ENCODE data around the gene MED12. TPM values are rescaled to one million over a fixed set of nuclear protein-coding genes. Genes with fewer than 3 reads are reported as not detected.
A peak's percentile ranks its signal among the peaks of the same experiment; 100 is the strongest.
"Not testable (repeated sequence)": the region's sequence is repeated elsewhere in the genome, so short reads cannot be mapped to it uniquely, and the experiment has no call there.

The MED12 gene
- total RNA-seq, 1 donor from 2014 or later: 39.7 TPM

DNA sequence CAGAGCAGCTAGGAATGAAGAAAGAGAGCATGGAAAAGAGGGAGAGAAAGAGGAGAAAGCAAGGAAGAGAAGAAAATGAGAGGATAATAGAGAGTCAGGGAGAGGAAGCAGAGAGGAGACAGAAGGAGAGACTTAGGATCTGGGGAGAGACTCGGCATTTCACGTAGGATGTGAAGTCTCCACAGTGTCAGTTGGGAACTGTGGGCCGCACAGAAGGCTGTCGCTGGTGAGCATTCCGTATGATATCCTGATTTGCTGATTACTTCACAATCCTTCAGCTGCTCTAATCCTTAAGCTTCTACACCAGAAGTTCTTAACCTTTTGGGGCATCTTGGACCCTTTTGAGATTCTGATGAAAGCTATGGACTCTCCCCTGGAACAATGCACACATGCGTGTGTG, 40.2 kb downstream of the MED12 start:
- DNase-seq (ENCODE audit: extremely low read depth, low read depth, low spot score): no peak

DNA sequence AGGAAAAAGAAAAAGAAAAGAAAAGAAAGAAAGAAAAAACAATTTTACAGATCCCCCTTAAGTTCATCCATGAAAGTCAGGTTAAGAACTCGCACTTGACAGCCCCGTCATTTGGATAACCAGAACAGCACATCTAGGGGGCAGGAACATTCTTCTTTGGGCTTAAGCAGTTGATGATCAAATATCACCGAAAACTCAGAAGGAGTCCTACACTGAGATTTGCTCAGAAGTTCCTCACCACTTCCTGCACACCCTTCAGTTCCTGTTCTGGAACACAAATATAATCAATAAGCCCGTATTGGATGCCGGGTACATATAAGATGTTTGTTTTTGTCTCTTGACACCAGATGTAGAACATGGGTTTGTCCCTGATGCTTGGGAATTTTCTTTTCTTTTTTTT, 40.9 kb downstream of the MED12 start:
- no peak for DNase-seq (ENCODE audit: extremely low read depth, low read depth, low spot score)

DNA sequence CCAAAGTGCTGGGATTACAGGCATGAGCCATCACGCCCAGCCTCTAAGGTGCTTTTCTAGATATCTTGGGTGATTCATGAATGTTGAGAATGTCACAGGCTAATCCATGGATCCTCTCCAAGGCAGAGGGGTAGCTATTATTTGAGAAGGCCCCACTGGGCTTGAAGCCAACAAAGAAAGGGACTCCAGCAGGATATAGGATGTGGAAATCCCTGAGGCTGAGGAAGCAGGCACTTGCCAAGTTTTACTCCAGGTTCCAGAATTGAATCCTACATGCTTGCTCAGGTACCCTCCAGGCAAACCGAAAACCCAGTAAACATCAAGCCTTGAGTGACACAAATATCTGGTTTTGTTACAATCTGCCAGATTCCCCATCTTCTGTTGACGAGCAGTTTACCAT, 42.1 kb downstream of the MED12 start:
- DNase-seq (ENCODE audit: extremely low read depth, low read depth, low spot score): no peak

DNA sequence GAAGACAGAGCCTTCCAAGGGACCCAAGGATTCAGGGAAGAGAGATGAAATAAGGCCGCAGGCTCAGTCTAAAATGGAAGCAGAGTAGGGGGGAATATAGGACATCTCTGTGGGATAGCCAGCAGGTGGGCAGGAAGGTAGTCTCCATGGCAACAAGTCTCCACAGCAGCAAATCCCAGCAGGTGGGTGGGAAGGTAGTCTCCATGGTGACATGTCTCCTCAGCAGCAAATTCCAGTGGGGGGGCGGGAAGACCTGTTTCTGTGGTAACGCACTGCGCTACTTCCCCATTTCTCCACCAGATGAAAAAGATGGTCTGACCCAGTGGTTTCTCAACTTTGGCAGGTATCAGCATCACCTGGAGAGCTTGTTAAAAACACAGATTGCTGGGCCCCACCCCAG, 44.6 kb downstream of the MED12 start:
- DNase-seq (ENCODE audit: extremely low read depth, low read depth, low spot score): no peak

DNA sequence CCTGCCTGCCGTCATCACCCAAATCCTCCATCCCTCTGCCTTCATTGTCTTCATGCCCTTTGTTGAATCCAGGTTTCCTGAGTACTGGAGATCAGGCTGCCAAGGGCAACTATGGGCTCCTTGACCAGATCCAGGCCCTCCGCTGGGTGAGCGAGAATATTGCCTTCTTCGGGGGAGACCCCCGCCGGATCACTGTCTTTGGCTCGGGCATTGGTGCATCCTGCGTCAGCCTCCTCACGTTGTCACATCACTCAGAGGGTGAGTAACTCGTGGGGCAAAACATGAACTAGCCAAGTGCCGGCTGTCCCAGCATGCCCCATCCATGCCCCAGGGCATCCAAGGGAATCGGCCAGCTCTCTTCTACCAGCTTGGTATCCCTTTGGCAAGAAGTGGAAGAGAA, 45.7 kb downstream of the MED12 start:
- no peak for DNase-seq (ENCODE audit: extremely low read depth, low read depth, low spot score)

DNA sequence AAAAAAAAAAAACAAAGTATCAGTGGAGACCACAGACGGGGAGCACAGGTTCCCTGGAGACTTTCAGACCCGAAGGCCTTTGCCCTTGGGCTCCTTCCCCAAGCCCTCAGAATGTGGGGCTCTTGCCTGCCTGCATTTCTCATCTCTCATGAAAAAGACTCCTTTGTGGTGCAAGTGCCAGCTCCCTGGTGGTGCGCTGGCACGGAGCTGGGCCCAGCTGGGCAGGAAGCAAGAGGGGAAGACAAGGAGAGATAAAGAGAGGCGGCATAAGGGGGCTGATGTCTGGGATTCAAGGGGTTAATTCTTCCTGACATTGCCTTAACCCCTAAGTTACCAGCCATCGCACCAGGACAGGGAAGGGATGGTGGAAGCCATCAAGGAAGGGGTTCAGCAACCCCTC, 48.1 kb downstream of the MED12 start:
- DNase-seq (ENCODE audit: extremely low read depth, low read depth, low spot score): no peak

DNA sequence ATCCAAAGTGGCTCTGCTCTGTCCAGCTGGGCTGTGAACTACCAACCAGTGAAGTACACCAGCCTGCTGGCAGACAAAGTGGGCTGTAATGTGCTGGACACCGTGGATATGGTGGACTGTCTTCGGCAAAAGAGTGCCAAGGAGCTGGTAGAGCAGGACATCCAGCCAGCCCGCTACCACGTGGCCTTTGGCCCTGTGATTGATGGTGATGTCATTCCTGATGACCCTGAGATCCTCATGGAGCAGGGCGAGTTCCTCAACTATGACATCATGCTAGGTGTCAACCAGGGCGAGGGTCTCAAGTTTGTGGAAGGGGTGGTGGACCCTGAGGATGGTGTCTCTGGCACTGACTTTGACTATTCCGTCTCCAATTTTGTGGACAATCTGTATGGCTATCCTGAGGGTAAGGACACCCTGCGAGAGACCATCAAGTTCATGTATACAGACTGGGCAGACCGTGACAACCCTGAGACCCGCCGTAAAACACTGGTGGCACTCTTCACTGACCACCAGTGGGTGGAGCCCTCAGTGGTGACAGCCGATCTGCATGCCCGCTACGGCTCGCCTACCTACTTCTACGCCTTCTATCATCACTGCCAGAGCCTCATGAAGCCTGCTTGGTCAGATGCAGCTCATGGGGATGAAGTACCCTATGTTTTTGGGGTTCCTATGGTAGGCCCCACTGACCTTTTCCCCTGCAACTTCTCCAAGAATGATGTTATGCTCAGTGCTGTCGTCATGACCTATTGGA, 48.8 kb downstream of the MED12 start:
- DNase-seq (ENCODE audit: extremely low read depth, low read depth, low spot score): no peak

DNA sequence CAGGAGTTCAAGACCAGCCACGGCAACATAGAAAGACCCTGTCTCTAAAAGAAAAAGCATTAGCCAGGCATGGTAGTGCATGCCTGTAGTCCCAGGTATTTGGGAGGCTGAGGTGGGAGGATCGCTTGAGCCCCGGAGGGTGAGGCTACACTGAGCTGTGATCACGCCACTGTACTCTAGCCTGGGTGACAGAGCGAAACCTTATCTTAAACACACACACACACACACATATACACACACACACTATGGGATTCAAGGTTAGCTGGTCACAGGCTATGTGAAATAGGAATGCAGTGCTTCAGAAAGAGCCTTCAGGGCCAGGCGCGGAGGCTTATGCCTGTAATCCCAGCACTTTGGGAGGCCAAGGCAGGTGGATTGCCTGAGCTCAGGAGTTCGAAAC, 49.7 kb downstream of the MED12 start:
- DNase-seq (ENCODE audit: extremely low read depth, low read depth, low spot score): no peak

DNA sequence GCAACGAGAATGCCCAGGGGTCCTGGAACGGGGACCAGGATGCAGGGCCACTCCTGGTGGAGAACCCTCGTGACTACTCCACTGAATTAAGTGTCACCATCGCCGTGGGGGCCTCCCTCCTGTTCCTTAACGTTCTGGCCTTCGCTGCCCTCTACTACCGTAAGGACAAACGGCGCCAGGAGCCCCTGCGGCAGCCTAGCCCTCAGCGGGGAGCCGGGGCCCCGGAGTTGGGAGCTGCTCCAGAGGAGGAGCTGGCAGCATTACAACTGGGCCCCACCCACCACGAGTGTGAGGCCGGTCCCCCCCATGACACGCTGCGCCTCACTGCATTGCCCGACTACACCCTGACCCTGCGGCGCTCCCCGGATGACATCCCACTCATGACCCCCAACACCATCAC, 51.2 kb downstream of the MED12 start:
- DNase-seq (ENCODE audit: extremely low read depth, low read depth, low spot score): no peak

DNA sequence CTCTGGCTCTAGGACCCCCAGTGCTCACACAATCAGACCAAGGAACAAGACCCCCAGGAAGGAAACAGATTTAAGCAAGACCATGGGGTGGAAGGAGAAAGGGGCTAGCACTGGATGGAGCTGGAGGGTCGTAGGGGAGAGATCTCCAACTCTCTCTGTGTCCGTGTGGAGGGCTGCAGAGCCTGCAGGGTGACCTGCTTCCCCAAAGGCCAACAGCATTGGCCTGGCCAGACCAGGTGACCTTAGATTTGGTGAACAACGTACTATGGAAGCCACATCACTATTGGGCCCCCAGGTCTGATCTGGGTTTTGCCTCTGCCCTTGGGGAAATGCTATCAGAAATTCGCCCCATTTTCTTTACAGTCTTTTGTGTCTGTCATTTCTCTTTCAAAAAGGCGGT, 52.3 kb downstream of the MED12 start:
- no peak for DNase-seq (ENCODE audit: extremely low read depth, low read depth, low spot score)

DNA sequence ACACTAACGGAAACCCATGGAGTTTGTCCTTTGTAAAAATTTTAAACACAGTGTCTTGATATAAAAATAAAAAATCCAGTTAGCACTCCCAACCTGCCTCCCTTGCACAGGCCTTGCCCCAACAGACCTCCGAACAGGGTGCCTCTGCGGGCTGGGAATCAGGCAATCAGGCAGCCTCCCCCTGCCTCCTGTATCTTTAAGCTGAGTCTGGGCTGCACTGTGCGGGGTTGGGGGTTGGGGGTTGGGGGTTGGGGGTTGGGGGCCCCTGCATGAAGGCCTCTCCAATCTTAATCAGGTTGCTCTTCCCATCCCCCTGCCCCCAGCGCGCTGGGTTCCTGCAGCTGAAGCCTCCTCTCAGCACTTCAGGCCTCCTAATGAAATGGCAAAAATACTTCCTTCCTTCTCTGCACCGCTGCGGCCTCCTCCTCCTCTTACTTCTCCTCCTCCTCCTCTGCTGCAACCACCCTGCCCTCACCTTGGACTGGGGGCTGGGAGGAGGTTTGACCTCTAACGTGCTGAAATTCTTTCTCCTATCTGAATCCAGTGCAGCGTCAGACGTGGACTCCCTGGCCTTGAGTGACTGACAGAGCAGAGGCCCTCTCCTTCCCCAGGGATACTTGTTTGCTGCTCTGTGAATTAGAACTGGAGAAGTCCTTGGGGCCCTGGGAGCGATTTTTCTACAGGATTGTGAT, 52.9 kb downstream of the MED12 start:
- no peak for DNase-seq (ENCODE audit: extremely low read depth, low read depth, low spot score)

DNA sequence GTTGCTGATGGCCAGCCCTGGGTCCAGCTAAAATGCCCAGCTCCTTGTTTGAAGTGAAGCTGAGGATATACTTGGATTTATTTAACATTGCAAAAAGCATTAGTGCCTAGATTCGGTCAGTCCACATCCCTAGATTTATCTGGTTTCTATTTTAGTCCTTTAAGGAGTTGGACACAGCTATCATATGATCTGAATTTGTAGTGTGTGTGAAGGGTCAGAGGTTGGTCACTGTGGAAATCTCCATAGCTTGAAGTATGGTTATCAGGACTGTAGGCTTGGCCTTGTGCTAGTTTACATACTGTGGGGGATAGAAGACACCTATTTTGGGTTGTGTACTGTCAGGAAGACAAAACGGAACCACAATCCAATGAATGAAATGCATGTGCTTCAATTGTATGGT, 55.0 kb downstream of the MED12 start:
- DNase-seq (ENCODE audit: extremely low read depth, low read depth, low spot score): no peak

DNA sequence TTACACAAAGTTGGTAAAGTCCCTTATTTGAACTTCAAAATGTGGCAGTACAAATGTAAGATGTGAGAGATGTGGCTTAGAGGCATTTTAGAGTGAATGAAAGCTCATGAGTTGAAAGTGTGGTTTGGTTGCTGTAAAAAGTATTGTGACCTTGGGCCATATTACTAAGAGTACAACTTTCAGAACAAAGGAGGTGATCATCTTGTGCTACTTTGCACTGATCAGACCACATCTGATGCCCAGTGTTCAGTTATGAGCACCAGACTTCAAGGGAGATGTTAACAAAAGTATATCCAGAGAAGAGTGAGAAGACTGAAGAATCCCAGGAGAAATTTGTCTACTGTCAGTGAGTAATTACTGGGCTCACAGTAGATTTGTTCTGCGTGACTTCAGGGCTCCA, 56.4 kb downstream of the MED12 start:
- DNase-seq (ENCODE audit: extremely low read depth, low read depth, low spot score): no peak

DNA sequence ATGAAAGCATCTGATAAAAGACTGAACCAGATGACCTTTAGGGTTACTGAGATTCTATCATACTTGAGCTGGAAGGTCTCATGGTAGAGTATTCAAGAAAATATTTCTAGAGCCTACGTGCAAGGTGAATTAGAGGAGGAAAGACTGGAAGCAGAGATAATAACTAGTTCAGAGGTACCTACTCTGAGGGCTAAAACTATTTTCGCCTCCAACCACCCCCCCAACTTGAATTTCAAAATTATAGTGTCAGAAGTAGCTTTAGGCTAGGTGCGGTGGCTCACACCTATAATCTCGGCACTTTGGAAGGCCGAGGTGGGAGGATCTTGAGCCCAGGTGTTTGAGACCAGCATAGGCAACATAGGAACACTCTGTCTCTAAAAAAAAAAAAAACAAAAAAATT, 57.1 kb downstream of the MED12 start:
- DNase-seq (ENCODE audit: extremely low read depth, low read depth, low spot score): no peak

DNA sequence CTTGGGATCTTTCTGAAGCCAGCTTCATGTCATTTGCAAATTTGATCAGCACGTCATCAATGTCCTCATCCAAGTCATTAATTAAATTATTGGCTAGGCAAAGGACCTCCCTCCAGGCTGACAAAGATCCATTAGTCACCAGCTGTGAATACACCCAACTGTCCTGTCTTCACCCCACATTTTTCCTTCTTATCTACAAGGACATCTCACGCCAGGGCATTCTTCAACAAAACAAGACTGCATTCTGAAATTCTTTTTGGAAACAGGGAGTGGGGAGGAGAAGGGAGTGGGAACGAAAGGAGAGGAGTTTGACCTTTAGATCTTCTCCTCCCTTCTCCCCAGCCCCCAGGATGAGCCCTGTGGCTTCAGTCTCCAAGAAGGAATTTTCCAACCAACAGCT, 58.9 kb downstream of the MED12 start:
- no peak for DNase-seq (ENCODE audit: extremely low read depth, low read depth, low spot score)

DNA sequence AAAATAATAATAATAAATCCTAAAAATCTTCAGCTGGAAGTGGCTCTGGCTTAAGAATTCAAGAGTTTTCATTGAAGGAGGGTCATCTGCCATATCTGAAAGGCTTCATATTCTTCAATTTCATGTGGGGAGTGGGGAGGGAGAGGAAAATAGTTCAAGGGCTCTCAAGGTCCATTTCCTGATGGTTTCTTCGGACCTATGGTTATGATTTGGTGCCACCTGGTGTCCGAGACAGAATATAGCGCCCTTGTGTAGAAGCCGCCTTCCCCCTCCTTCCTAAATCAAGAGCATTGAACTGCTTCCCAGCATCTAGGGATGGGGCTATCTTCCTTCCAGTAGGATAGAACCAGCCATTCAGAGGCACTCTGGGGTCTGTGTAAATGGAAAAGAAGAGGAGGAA, 60.5 kb downstream of the MED12 start:
- peak; percentile 39 for DNase-seq (ENCODE audit: extremely low read depth, low read depth, low spot score)

DNA sequence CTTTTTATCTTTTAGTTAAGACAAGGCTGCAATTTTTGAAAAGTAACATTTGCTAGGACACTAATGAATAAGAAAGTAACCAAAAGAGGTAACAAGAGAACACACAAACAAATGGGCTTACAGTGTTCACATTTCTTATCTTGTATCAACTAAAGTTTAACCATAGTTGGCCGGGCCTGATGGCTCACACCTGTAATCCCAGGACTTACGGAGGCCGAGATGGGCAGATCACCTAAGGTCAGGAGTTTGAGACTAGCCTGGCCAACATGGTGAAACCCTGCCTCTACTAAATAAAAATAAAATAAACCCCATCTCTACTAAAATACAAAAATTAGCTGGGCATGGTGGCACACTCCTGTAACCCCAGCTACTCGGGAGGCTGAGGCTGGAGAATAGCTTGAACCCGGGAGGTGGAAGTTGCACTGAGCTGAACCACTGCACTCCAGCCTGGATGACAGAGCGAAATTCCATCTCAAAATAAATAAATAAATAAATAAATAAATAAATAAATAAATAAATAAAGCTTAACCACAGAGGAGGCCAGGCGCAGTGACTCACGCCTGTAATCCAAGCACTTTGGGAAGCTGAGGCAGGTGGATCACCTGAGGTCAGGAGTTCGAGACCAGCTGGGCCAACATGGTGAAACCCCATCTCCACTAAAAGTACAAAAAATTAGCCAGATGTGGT, 62.3 kb downstream of the MED12 start:
- DNase-seq (ENCODE audit: extremely low read depth, low read depth, low spot score): not testable (repeated sequence)

DNA sequence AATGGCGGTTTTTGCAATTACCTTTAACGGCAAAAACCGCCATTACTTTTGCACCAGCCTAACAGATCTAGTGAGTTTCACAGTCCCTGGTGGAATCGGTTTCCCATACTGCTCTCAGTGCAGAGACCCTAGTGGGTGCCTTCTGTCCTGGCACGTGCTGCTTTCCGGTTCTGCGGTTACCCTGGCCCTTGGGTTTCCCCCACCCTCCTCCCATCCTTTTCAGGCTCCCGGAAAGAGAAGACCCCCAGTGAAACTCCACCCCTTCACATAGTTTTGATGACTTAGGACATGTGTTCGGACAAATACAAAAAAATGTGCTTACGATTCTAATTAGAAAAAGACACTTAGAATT, 63.1 kb downstream of the MED12 start:
- DNase-seq (ENCODE audit: extremely low read depth, low read depth, low spot score): no peak

DNA sequence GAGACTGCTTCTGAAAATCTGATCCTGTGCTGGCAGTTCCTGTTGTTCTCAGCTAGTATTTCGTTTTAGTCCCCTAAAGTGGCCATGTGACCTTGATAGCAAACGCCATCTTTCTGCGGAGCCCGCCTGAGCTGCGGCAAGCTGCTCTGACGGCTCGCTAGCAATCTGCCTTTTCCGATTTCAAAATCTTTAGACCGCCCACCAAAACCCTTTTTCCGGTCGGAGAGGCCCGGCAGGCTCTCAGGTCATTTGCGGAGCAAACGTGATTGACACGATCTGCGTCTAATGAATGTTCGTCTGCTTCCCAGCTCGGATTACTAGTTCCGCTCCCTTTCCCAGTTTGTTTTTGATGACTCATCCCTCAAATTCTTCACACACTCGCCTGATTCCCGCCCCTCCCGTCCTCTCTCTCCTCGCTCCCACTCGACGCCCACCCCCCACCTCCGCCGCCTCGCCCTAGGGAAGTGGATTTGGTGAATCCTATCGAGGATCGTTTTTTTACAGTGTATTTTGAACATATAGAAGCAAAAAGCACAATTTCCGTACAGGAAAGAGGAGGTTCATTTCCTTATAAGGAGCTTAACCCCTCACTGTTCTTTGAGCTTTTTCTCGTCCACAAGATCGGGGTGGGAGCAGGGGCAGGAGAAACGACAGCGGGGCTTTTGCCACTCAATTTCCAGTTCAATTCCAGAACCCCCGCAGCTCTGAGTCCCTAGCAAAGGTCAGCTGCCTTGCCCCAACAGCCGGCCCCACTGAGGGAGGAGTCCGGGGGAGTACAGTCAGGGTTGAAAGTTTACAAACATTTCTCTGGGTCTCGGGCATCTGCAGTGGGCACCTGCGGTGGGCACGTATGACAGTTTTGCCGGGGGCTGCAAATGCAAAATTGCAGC, 63.8 kb downstream of the MED12 start:
- peak; percentile 80 for DNase-seq (ENCODE audit: extremely low read depth, low read depth, low spot score)

DNA sequence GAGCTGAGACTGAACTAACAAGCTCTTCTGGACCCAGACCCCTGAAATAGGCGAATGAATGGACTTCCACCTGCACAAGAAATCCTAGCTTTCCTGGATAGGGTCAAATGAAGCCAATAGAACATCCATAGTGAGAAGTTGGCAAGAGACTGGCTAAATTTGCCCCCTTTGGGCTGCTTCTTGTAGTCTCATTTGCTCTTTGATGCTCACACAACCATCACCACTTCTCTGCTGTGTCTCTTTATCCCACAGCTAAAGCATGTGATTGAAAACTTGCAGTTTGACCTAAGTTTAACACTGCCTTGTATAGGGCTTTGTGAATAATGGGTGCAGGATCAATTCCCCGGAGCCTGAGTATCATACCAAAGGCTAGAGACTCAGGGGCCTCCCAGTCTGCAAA, 64.5 kb downstream of the MED12 start:
- DNase-seq (ENCODE audit: extremely low read depth, low read depth, low spot score): no peak

DNA sequence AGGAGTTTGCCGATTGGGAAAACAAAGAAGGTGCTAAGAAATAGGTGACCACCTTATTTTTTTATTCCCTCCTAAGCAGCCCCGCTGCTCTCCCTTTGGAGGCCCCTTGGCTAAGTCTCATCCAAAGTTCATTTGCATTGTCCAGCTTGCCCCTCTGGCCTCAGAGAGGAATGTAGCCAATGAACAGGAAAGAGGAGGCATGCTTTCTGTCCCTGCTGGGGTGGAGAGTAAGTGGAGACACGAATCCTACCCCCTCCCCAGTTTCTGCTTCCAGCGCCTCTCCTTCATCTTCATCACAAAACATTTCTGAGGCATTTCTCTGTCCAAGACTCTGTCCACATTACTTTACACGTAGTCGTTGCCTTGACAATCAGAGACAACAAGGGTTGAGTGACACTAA, 64.9 kb downstream of the MED12 start:
- no peak for DNase-seq (ENCODE audit: extremely low read depth, low read depth, low spot score)

All from glomerular endothelial cell (primary cell).